Lower leg skin (tissue), 3 donors: ENCODE measurements around the gene MYH10.

Source experiments
- POLR2A ChIP-seq, 2 donors: fragments of 450-650 bp; IDR thresholded peaks; one replicate each; pipeline ENCODE4 v1.6.1; 2016 to 2017; ENCODE audit warnings: antibody characterized with exemption in 2 of 2, mild to moderate bottlenecking in 1 of 2, moderate library complexity in 1 of 2
- TF ChIP-seq, protein P1 (sequence below), 3 donors: fragments of 450-650 bp; IDR thresholded peaks; one replicate each; pipeline ENCODE4 v1.5.1; 2016; ENCODE audit warnings: antibody characterized with exemption in 3 of 3, mild to moderate bottlenecking in 3 of 3, moderate library complexity in 2 of 3

DNA sequence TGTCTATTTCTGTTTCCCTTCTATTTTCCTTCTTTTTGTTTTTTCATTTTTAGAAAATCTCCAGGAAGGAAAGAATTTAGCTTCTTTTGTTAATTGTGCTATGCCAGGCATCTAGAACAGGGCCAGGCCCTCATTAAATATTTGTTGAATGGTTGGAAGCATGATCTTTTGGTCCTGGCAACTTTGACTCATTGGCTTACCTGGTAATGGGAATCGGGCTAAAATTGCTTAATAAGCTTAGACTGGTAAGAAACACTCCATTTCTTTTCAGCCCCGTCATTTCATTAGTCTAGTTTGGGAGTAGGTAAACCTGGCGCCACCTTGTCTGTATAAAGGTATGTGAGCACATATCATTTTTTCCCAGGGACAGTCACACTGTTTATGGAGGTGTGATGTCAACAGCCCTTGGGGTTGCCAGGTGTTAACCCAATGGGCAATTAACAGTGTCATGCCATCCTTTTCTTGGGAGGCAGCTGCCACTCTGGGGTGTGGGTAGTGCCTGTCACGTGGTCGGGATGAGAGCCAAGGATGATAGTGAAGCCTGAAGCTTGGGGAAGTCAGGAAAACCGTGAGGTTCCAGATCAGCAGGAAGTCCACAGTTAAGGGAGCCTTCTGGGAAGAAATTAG lies 204.3 kb downstream of the MYH10 start:
- TF ChIP-seq, protein P1, sequence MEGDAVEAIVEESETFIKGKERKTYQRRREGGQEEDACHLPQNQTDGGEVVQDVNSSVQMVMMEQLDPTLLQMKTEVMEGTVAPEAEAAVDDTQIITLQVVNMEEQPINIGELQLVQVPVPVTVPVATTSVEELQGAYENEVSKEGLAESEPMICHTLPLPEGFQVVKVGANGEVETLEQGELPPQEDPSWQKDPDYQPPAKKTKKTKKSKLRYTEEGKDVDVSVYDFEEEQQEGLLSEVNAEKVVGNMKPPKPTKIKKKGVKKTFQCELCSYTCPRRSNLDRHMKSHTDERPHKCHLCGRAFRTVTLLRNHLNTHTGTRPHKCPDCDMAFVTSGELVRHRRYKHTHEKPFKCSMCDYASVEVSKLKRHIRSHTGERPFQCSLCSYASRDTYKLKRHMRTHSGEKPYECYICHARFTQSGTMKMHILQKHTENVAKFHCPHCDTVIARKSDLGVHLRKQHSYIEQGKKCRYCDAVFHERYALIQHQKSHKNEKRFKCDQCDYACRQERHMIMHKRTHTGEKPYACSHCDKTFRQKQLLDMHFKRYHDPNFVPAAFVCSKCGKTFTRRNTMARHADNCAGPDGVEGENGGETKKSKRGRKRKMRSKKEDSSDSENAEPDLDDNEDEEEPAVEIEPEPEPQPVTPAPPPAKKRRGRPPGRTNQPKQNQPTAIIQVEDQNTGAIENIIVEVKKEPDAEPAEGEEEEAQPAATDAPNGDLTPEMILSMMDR (IDR thresholded peaks at IDR 0.05), result no peak
- TF ChIP-seq POLR2A (IDR thresholded peaks at IDR 0.05), result no peak
